ENCODE measurements around the gene METTL14. TPM values are rescaled to one million over a fixed set of nuclear protein-coding genes. Genes with fewer than 3 reads are reported as not detected.

The METTL14 gene
- total RNA-seq, 1 experiment from 2014 or later, result 51.1 TPM

DNA sequence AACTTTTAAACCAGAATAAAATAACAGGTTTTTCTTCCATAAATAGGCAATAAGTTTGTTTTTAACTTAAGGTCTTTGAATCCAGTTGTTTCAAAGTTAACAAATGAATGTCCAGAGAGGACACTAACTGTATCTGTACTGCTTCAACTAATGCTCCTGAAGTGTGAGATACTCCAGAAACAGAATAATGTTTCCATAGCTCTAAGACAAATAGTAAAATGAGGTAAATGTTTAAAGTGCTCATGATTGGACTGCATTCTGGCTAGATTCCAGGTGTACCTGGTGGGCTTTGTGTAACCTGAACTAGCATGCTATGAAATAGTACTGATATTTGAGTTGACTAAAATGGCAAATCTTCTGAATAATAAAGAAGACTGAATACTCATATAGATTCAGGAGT, 51.7 kb downstream of the METTL14 start:
- ChIA-PET POLR2A (no interaction called here), CTCF (no interaction called here)
- Mint-ChIP-seq H3K27ac (no peak overlapping the region), H3K36me3 (peaks cover 53% of the 10 kb centered on the region), H3K4me1 (peaks cover 8% of the 10 kb centered on the region), H3K27me3 (ENCODE audit: low read depth) (no peaks in the 10 kb centered on the region), H3K4me3 (no peak overlapping the region), H3K9me3 (no peaks in the 10 kb centered on the region)
- TF ChIP-seq, protein P1, sequence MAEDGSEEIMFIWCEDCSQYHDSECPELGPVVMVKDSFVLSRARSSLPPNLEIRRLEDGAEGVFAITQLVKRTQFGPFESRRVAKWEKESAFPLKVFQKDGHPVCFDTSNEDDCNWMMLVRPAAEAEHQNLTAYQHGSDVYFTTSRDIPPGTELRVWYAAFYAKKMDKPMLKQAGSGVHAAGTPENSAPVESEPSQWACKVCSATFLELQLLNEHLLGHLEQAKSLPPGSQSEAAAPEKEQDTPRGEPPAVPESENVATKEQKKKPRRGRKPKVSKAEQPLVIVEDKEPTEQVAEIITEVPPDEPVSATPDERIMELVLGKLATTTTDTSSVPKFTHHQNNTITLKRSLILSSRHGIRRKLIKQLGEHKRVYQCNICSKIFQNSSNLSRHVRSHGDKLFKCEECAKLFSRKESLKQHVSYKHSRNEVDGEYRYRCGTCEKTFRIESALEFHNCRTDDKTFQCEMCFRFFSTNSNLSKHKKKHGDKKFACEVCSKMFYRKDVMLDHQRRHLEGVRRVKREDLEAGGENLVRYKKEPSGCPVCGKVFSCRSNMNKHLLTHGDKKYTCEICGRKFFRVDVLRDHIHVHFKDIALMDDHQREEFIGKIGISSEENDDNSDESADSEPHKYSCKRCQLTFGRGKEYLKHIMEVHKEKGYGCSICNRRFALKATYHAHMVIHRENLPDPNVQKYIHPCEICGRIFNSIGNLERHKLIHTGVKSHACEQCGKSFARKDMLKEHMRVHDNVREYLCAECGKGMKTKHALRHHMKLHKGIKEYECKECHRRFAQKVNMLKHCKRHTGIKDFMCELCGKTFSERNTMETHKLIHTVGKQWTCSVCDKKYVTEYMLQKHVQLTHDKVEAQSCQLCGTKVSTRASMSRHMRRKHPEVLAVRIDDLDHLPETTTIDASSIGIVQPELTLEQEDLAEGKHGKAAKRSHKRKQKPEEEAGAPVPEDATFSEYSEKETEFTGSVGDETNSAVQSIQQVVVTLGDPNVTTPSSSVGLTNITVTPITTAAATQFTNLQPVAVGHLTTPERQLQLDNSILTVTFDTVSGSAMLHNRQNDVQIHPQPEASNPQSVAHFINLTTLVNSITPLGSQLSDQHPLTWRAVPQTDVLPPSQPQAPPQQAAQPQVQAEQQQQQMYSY (CRISPR knock-in tag; IDR thresholded peaks at IDR 0.05), result no peak
- ATAC-seq, result no peak
- DNase-seq (ENCODE audit: low spot score), result no peak

DNA sequence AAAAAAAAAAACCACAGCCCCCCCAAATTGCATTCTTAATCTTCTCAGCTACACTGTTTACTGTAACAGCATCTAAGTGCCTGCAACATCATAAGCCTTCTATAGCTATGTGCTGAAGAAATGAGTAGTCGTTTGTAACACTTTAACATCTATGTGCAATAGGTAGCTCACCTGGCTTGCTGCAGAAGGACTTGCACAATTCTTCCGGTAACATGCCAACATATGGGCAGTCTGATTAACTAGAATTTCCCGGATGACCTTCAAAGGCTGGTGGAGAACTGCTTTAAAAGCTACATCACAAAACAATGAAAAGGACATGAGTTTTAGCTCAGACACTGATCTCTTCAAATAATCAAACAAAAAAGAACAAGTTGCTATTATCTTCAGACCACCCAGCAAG, 52.9 kb downstream of the METTL14 start:
- POLR2A ChIA-PET, result no interaction called here
- no peak for DNase-seq (ENCODE audit: low spot score)
- peaks cover 57% of the 10 kb centered on the region for H3K36me3 Mint-ChIP-seq
- H3K4me3 Mint-ChIP-seq, result no peak overlapping the region
- H3K9me3 Mint-ChIP-seq, result no peaks in the 10 kb centered on the region
- no peaks in the 10 kb centered on the region for H3K27me3 Mint-ChIP-seq (ENCODE audit: low read depth)
- TF ChIP-seq NR3C1 (CRISPR knock-in tag; conservative IDR thresholded peaks at IDR 0.05; ENCODE audit: low read depth), result no peak
- TF ChIP-seq SMAD4 (CRISPR knock-in tag; IDR thresholded peaks at IDR 0.05), result no peak
- TF ChIP-seq HMGA2 (CRISPR knock-in tag; IDR thresholded peaks at IDR 0.05), result no peak
- TF ChIP-seq NFATC4 (CRISPR knock-in tag; IDR thresholded peaks at IDR 0.05), result no peak
- no peak for TF ChIP-seq TEAD1 (CRISPR knock-in tag; IDR thresholded peaks at IDR 0.05)
- TF ChIP-seq, protein P2, sequence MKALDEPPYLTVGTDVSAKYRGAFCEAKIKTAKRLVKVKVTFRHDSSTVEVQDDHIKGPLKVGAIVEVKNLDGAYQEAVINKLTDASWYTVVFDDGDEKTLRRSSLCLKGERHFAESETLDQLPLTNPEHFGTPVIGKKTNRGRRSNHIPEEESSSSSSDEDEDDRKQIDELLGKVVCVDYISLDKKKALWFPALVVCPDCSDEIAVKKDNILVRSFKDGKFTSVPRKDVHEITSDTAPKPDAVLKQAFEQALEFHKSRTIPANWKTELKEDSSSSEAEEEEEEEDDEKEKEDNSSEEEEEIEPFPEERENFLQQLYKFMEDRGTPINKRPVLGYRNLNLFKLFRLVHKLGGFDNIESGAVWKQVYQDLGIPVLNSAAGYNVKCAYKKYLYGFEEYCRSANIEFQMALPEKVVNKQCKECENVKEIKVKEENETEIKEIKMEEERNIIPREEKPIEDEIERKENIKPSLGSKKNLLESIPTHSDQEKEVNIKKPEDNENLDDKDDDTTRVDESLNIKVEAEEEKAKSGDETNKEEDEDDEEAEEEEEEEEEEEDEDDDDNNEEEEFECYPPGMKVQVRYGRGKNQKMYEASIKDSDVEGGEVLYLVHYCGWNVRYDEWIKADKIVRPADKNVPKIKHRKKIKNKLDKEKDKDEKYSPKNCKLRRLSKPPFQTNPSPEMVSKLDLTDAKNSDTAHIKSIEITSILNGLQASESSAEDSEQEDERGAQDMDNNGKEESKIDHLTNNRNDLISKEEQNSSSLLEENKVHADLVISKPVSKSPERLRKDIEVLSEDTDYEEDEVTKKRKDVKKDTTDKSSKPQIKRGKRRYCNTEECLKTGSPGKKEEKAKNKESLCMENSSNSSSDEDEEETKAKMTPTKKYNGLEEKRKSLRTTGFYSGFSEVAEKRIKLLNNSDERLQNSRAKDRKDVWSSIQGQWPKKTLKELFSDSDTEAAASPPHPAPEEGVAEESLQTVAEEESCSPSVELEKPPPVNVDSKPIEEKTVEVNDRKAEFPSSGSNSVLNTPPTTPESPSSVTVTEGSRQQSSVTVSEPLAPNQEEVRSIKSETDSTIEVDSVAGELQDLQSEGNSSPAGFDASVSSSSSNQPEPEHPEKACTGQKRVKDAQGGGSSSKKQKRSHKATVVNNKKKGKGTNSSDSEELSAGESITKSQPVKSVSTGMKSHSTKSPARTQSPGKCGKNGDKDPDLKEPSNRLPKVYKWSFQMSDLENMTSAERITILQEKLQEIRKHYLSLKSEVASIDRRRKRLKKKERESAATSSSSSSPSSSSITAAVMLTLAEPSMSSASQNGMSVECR (CRISPR knock-in tag; IDR thresholded peaks at IDR 0.05; ENCODE audit: borderline replicate concordance), result no peak
- TF ChIP-seq, protein P3, sequence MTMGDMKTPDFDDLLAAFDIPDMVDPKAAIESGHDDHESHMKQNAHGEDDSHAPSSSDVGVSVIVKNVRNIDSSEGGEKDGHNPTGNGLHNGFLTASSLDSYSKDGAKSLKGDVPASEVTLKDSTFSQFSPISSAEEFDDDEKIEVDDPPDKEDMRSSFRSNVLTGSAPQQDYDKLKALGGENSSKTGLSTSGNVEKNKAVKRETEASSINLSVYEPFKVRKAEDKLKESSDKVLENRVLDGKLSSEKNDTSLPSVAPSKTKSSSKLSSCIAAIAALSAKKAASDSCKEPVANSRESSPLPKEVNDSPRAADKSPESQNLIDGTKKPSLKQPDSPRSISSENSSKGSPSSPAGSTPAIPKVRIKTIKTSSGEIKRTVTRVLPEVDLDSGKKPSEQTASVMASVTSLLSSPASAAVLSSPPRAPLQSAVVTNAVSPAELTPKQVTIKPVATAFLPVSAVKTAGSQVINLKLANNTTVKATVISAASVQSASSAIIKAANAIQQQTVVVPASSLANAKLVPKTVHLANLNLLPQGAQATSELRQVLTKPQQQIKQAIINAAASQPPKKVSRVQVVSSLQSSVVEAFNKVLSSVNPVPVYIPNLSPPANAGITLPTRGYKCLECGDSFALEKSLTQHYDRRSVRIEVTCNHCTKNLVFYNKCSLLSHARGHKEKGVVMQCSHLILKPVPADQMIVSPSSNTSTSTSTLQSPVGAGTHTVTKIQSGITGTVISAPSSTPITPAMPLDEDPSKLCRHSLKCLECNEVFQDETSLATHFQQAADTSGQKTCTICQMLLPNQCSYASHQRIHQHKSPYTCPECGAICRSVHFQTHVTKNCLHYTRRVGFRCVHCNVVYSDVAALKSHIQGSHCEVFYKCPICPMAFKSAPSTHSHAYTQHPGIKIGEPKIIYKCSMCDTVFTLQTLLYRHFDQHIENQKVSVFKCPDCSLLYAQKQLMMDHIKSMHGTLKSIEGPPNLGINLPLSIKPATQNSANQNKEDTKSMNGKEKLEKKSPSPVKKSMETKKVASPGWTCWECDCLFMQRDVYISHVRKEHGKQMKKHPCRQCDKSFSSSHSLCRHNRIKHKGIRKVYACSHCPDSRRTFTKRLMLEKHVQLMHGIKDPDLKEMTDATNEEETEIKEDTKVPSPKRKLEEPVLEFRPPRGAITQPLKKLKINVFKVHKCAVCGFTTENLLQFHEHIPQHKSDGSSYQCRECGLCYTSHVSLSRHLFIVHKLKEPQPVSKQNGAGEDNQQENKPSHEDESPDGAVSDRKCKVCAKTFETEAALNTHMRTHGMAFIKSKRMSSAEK (CRISPR knock-in tag; IDR thresholded peaks at IDR 0.05; ENCODE audit: borderline replicate concordance), result no peak
- TF ChIP-seq JUN (CRISPR knock-in tag; IDR thresholded peaks at IDR 0.05), result no peak
- no peak for TF ChIP-seq ATF1 (CRISPR knock-in tag; IDR thresholded peaks at IDR 0.05)
- TF ChIP-seq, protein P4, sequence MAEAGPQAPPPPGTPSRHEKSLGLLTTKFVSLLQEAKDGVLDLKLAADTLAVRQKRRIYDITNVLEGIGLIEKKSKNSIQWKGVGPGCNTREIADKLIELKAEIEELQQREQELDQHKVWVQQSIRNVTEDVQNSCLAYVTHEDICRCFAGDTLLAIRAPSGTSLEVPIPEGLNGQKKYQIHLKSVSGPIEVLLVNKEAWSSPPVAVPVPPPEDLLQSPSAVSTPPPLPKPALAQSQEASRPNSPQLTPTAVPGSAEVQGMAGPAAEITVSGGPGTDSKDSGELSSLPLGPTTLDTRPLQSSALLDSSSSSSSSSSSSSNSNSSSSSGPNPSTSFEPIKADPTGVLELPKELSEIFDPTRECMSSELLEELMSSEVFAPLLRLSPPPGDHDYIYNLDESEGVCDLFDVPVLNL (CRISPR knock-in tag; IDR thresholded peaks at IDR 0.05; ENCODE audit: borderline replicate concordance, low read depth), result no peak
- no peak for TF ChIP-seq ZNF423 (CRISPR knock-in tag; IDR thresholded peaks at IDR 0.05)
- TF ChIP-seq, protein P5, sequence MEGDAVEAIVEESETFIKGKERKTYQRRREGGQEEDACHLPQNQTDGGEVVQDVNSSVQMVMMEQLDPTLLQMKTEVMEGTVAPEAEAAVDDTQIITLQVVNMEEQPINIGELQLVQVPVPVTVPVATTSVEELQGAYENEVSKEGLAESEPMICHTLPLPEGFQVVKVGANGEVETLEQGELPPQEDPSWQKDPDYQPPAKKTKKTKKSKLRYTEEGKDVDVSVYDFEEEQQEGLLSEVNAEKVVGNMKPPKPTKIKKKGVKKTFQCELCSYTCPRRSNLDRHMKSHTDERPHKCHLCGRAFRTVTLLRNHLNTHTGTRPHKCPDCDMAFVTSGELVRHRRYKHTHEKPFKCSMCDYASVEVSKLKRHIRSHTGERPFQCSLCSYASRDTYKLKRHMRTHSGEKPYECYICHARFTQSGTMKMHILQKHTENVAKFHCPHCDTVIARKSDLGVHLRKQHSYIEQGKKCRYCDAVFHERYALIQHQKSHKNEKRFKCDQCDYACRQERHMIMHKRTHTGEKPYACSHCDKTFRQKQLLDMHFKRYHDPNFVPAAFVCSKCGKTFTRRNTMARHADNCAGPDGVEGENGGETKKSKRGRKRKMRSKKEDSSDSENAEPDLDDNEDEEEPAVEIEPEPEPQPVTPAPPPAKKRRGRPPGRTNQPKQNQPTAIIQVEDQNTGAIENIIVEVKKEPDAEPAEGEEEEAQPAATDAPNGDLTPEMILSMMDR (IDR thresholded peaks at IDR 0.05), result no peak
- no peak for TF ChIP-seq FOXP1 (CRISPR knock-in tag; IDR thresholded peaks at IDR 0.05; ENCODE audit: borderline replicate concordance)
- TF ChIP-seq, protein P6, sequence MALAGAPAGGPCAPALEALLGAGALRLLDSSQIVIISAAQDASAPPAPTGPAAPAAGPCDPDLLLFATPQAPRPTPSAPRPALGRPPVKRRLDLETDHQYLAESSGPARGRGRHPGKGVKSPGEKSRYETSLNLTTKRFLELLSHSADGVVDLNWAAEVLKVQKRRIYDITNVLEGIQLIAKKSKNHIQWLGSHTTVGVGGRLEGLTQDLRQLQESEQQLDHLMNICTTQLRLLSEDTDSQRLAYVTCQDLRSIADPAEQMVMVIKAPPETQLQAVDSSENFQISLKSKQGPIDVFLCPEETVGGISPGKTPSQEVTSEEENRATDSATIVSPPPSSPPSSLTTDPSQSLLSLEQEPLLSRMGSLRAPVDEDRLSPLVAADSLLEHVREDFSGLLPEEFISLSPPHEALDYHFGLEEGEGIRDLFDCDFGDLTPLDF (CRISPR knock-in tag; IDR thresholded peaks at IDR 0.05), result no peak
- no peak overlapping the region for H3K27ac Mint-ChIP-seq
- ATAC-seq, result no peak
- CTCF ChIA-PET, result interaction anchor here (1.4 kb wide), 1 partner anchor 231 kb away, joined by 3 read pairs; no protein-coding TSS in a partner anchor
- H3K4me1 Mint-ChIP-seq, result peaks cover 8% of the 10 kb centered on the region

Data from WTC11 (cell line).